MCF 10A (cell line): ENCODE measurements around the gene ZBTB5. TPM values are rescaled to one million over a fixed set of nuclear protein-coding genes. Genes with fewer than 3 reads are reported as not detected.
A peak's percentile ranks its signal among the peaks of the same experiment; 100 is the strongest.
"Not testable (repeated sequence)": the region's sequence is repeated elsewhere in the genome, so short reads cannot be mapped to it uniquely, and the experiment has no call there.

Experiments used
- BruUV-seq: library from RNA; stranded (reverse); fragments of 400-500 nt; replicated peaks from 2 replicates; lab custom pipeline; 2021; lab: Mats Ljungman, UMichigan
- CTCF ChIA-PET: fragments of 300-600 bp; sonication (Branson Sonifier 250); formaldehyde crosslinking; extraction: SDS; loops from one replicate; lab custom pipeline; 2021; ENCODE audit warnings: antibody characterized with exemption, inconsistent platforms; lab: Yijun Ruan, JAX
- POLR2A ChIA-PET: fragments of 300-600, 350-650 bp; sonication (Branson Sonifier 250); formaldehyde crosslinking; extraction: SDS; loops from one replicate; lab custom pipeline; 2020; ENCODE audit warnings: antibody characterized with exemption, inconsistent platforms; lab: Yijun Ruan, JAX
- DNase-seq: peaks from one replicate; pipeline ENCODE4 v3.0.0-alpha.2; 2018; ENCODE audit not compliant: unreplicated experiment
- H3K27ac Mint-ChIP-seq: one replicate; pipeline ENCODE4 v1.8.0; 2022; ENCODE audit warnings: mild to moderate bottlenecking, low read depth, mixed read lengths; ENCODE audit not compliant: unreplicated experiment
- H3K27me3 Mint-ChIP-seq: one replicate; pipeline ENCODE4 v1.8.0; 2022; ENCODE audit warnings: mixed read lengths; ENCODE audit not compliant: insufficient read depth, unreplicated experiment
- H3K36me3 Mint-ChIP-seq: one replicate; pipeline ENCODE4 v1.8.0; 2022; ENCODE audit warnings: mild to moderate bottlenecking, moderate library complexity, mixed read lengths; ENCODE audit not compliant: insufficient read depth, unreplicated experiment
- H3K4me1 Mint-ChIP-seq: one replicate; pipeline ENCODE4 v1.8.0; 2022; ENCODE audit warnings: mixed read lengths; ENCODE audit not compliant: insufficient read depth, unreplicated experiment
- H3K4me3 Mint-ChIP-seq: one replicate; pipeline ENCODE4 v1.8.0; 2022; ENCODE audit warnings: mild to moderate bottlenecking, moderate library complexity, mixed read lengths; ENCODE audit not compliant: unreplicated experiment
- H3K9me3 Mint-ChIP-seq: one replicate; pipeline ENCODE4 v1.8.0; 2022; ENCODE audit warnings: mixed read lengths; ENCODE audit not compliant: unreplicated experiment
- CTCF ChIP-seq: fragments of 200-600 bp; IDR thresholded peaks from one replicate; pipeline ENCODE4 v1.8.0; 2022; ENCODE audit warnings: antibody characterized with exemption, mild to moderate bottlenecking; ENCODE audit not compliant: unreplicated experiment
- intact Hi-C: fragments of 100-400 bp; cut with micrococcal nuclease; formaldehyde crosslinking; loops from 2 replicates; pipeline ENCODE4 v1.14.1; 2022
- total RNA-seq: library from RNA; stranded (reverse); gene quantifications from 2 replicates; pipeline ENCODE4 v1.2.3, GENCODE V29; 2022

Gene ZBTB5
- total RNA-seq, 1 experiment from 2014 or later, result 9.0 TPM

- no peaks in the 10 kb centered on the region for H3K36me3 Mint-ChIP-seq
- ChIA-PET CTCF (interaction anchor here (0.8 to 1.0 kb wide), 2 partner anchors 12 to 50 kb away, joined by 3 to 5 read pairs; no protein-coding TSS in a partner anchor), POLR2A (interaction anchor here (0.6 kb wide), 1 partner anchor 17 kb away, joined by 3 read pairs; the partner anchor contains the start of gene POLR1E)
- BruUV-seq, result no TSS peak
- no peaks in the 10 kb centered on the region for H3K9me3 Mint-ChIP-seq
- H3K4me1 Mint-ChIP-seq, result peaks cover 19% of the 10 kb centered on the region
- no peaks in the 10 kb centered on the region for H3K27me3 Mint-ChIP-seq
- TF ChIP-seq CTCF, result no peak
- intact Hi-C loops, result no loop called here
- H3K27ac Mint-ChIP-seq, result no peak overlapping the region
- H3K4me3 Mint-ChIP-seq, result no peak overlapping the region
- DNase-seq, result no peak
These were observed 3.4 kb upstream of the ZBTB5 start for GRCh38 chr9:37468620-37469019.

GRCh38 chr9:37467530-37467929, 2.3 kb upstream of the ZBTB5 start:
- H3K9me3 Mint-ChIP-seq, H3K36me3 Mint-ChIP-seq, DNase-seq, BruUV-seq, H3K4me3 Mint-ChIP-seq, CTCF ChIA-PET, intact Hi-C loops, H3K27ac Mint-ChIP-seq, H3K27me3 Mint-ChIP-seq: not testable (repeated sequence)
- H3K4me1 Mint-ChIP-seq, result peaks cover 30% of the 10 kb centered on the region
- POLR2A ChIA-PET, result interaction anchor here (5.3 kb wide), 1 partner anchor 19 kb away, joined by 75 read pairs; the partner anchor contains the start of gene POLR1E

- H3K4me3 Mint-ChIP-seq, result peak overlapping the region; percentile 92
- CTCF ChIA-PET, result interaction anchor here (0.7 to 1.4 kb wide), 4 partner anchors 21 to 456 kb away, joined by 3 to 4 read pairs (median 4); no protein-coding TSS in a partner anchor
- no peaks in the 10 kb centered on the region for H3K27me3 Mint-ChIP-seq
- TSS peak; percentile 90 for BruUV-seq
- peaks cover 24% of the 10 kb centered on the region for H3K4me1 Mint-ChIP-seq
- no peaks in the 10 kb centered on the region for H3K9me3 Mint-ChIP-seq
- intact Hi-C loops, result no loop called here
- peak; percentile 86 for DNase-seq
- H3K36me3 Mint-ChIP-seq, result peaks cover 6% of the 10 kb centered on the region
- TF ChIP-seq CTCF, result no peak
- H3K27ac Mint-ChIP-seq, result peak overlapping the region; percentile 95
- POLR2A ChIA-PET, result interaction anchor here (0.6 to 5.5 kb wide), 29 partner anchors 8 to 542 kb away, joined by 3 to 75 read pairs (median 6); partner anchors contain the start of genes DCAF10, EXOSC3, FBXO10 and GRHPR
These were observed 923 bp upstream of the ZBTB5 start for GRCh38 chr9:37466037-37466709.

GRCh38 chr9:37464426-37465248, 613 bp downstream of the ZBTB5 start:
- CTCF ChIA-PET, result interaction anchor here (0.9 to 1.2 kb wide), 3 partner anchors 22 to 54 kb away, joined by 3 to 4 read pairs (median 4); no protein-coding TSS in a partner anchor
- intact Hi-C loops, result loop anchor here (5.0 kb wide), 1 partner anchor 42 kb away; the partner anchor contains the start of gene GRHPR
- H3K27ac Mint-ChIP-seq, result peak overlapping the region; percentile 95

More at GRCh38 chr9:37464426-37465248, 613 bp downstream of the ZBTB5 start:
- BruUV-seq, result TSS peak; percentile 56
- no peaks in the 10 kb centered on the region for H3K27me3 Mint-ChIP-seq
- TF ChIP-seq CTCF, result no peak
- DNase-seq, result peak; percentile 71
- H3K4me3 Mint-ChIP-seq, result peak overlapping the region; percentile 92
- no peaks in the 10 kb centered on the region for H3K9me3 Mint-ChIP-seq
- POLR2A ChIA-PET, result interaction anchor here (0.6 to 5.5 kb wide), 35 partner anchors 8 to 1068 kb away, joined by 3 to 75 read pairs (median 5); partner anchors contain the start of genes DCAF10, EXOSC3, FBXO10 and GRHPR
- peaks cover 22% of the 10 kb centered on the region for H3K4me1 Mint-ChIP-seq
- peaks cover 12% of the 10 kb centered on the region for H3K36me3 Mint-ChIP-seq
